ENCODE measurements around the gene SLC2A6. TPM values are rescaled to one million over a fixed set of nuclear protein-coding genes. Genes with fewer than 3 reads are reported as not detected.

The SLC2A6 gene
- total RNA-seq, 1 experiment from 2014 or later: 10.7 TPM

DNA sequence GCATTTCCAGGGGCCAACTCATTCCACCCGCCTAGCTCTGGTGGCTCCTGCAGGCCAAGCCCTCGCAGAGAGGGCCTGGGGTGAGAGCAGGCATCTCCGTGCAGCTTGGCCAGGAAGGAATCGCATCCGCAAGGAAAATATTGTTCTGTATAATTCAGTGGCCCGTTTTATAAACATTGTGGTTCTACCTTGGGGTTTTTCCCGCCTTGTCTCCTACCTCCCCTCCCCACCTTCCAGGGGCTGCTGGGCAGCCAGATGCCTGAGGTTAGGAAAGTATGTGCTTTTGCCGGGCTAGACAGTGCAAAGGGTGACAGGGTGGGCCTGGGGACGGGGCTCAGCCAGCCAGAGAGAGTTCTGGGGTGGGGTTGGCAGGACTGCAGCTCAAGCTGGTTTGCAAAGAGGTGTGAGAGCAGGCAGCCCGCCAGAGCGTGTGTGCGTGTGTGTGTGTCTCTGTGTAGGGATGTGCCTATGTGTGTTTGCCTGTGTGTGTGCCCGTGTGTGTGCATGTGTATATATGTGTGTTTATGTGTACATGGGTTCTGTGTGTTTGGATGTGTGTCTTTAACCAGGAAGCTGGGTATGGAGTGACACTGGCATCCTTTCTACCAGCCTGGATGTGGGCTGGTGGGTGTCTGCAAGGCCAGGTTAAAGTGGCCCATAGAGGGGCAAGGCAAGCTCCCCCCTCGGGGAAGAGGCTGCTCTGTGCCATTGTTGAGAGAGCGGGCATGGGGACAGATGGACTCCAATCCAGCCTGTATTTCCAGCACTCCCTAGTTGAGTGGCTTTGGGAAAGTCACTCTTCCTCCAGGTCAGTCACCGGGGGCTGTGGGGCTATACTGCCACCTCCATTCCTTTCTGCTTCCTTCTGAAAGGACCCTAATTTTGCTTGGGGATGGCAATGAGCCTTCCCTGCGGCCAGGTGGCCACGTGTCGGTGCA lies 10.6 kb upstream of the SLC2A6 start (continued):
- TF ChIP-seq EZH2 (IDR thresholded peaks at IDR 0.05) (no peak), SRF (IDR thresholded peaks at IDR 0.05; ENCODE audit: low read depth) (no peak), CEBPB (IDR thresholded peaks at IDR 0.05; ENCODE audit: low read depth) (no peak), ZNF274 (IDR thresholded peaks at IDR 0.05; ENCODE audit: low read depth, low read length) (no peak), RAD21 (IDR thresholded peaks at IDR 0.05; ENCODE audit: low read depth) (no peak), ELF1 (IDR thresholded peaks at IDR 0.05; ENCODE audit: borderline replicate concordance, low read depth) (no peak), POLR2AphosphoS5 (IDR thresholded peaks at IDR 0.05; ENCODE audit: low read depth, low read length) (no peak), JUND (IDR thresholded peaks at IDR 0.05) (no peak)
- TF ChIP-seq, protein P1, sequence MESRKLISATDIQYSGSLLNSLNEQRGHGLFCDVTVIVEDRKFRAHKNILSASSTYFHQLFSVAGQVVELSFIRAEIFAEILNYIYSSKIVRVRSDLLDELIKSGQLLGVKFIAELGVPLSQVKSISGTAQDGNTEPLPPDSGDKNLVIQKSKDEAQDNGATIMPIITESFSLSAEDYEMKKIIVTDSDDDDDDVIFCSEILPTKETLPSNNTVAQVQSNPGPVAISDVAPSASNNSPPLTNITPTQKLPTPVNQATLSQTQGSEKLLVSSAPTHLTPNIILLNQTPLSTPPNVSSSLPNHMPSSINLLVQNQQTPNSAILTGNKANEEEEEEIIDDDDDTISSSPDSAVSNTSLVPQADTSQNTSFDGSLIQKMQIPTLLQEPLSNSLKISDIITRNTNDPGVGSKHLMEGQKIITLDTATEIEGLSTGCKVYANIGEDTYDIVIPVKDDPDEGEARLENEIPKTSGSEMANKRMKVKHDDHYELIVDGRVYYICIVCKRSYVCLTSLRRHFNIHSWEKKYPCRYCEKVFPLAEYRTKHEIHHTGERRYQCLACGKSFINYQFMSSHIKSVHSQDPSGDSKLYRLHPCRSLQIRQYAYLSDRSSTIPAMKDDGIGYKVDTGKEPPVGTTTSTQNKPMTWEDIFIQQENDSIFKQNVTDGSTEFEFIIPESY (IDR thresholded peaks at IDR 0.05; ENCODE audit: extremely low read depth, insufficient replicate concordance, low read length): no peak

- POLR2A ChIA-PET: no interaction called here
- no TSS peak for BruUV-seq (replicated peaks)
- no peaks in the 10 kb centered on the region for H3K9me2 ChIP-seq (ENCODE audit: insufficient read depth)
- CTCF ChIA-PET: interaction anchor here (1.0 kb wide), 1 partner anchor 39 kb away, joined by 3 read pairs; no protein-coding TSS in a partner anchor
- no peaks in the 10 kb centered on the region for H3K36me3 ChIP-seq (ENCODE audit: control insufficient read depth in 1 of 2, insufficient read depth in 2 of 2, low read length in 2 of 2)
- no peaks in the 10 kb centered on the region for H4K20me1 ChIP-seq (ENCODE audit: insufficient read depth)
- H3K27me3 ChIP-seq (ENCODE audit: insufficient read depth, low read length): no peaks in the 10 kb centered on the region
- H3K4me3 ChIP-seq (replicated peaks in 1 of 2; ENCODE audit: low read depth in 1 of 2, low read length in 2 of 2): no peak overlapping the region
- H3K27ac ChIP-seq (ENCODE audit: low read depth, low read length): no peak overlapping the region
- ATAC-seq (no peak), DNase-seq (ENCODE audit: low read depth, low spot score) (no peak)
- H2AFZ ChIP-seq (ENCODE audit: low read depth, low read length, poor library complexity, severe bottlenecking): no peak overlapping the region
- no peak overlapping the region for H3K4me2 ChIP-seq (ENCODE audit: low read length)
- RAD21 ChIA-PET (ENCODE audit: low non-redundant PET in 1 of 2, low total read pairs in 2 of 2, uncharacterized antibody in 2 of 2, unreplicated experiment in 2 of 2): no interaction called here
- no peaks in the 10 kb centered on the region for H3K79me2 ChIP-seq (ENCODE audit: insufficient read depth, low read length)
- no peak overlapping the region for H3K9ac ChIP-seq (ENCODE audit: low read length)
- peaks cover 17 to 22% of the 10 kb centered on the region in 2 experiments; a peak in 3 of 4 replicates for H3K4me1 ChIP-seq (ENCODE audit: control insufficient read depth in 1 of 2, insufficient read depth in 2 of 2, low read length in 2 of 2)
- intact Hi-C loops (cut with micrococcal nuclease): loop anchor here (5.0 kb wide), 2 partner anchors 131 to 151 kb away; partner anchors contain the start of genes SURF1, SURF2 and SURF6
- no peaks in the 10 kb centered on the region for H3K9me3 ChIP-seq (ENCODE audit: control insufficient read depth in 1 of 2, insufficient read depth in 1 of 2, low read depth in 1 of 2, low read length in 2 of 2)
- TF ChIP-seq, protein P2, sequence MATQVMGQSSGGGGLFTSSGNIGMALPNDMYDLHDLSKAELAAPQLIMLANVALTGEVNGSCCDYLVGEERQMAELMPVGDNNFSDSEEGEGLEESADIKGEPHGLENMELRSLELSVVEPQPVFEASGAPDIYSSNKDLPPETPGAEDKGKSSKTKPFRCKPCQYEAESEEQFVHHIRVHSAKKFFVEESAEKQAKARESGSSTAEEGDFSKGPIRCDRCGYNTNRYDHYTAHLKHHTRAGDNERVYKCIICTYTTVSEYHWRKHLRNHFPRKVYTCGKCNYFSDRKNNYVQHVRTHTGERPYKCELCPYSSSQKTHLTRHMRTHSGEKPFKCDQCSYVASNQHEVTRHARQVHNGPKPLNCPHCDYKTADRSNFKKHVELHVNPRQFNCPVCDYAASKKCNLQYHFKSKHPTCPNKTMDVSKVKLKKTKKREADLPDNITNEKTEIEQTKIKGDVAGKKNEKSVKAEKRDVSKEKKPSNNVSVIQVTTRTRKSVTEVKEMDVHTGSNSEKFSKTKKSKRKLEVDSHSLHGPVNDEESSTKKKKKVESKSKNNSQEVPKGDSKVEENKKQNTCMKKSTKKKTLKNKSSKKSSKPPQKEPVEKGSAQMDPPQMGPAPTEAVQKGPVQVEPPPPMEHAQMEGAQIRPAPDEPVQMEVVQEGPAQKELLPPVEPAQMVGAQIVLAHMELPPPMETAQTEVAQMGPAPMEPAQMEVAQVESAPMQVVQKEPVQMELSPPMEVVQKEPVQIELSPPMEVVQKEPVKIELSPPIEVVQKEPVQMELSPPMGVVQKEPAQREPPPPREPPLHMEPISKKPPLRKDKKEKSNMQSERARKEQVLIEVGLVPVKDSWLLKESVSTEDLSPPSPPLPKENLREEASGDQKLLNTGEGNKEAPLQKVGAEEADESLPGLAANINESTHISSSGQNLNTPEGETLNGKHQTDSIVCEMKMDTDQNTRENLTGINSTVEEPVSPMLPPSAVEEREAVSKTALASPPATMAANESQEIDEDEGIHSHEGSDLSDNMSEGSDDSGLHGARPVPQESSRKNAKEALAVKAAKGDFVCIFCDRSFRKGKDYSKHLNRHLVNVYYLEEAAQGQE (IDR thresholded peaks at IDR 0.05; ENCODE audit: low read depth): no peak
- TF ChIP-seq SP1 (IDR thresholded peaks at IDR 0.05; ENCODE audit: low read depth) (no peak), EZH2phosphoT487 (IDR thresholded peaks at IDR 0.05; ENCODE audit: borderline replicate concordance) (no peak), JUND (IDR thresholded peaks at IDR 0.05) (no peak), TCF7L2 (IDR thresholded peaks at IDR 0.05; ENCODE audit: borderline replicate concordance, extremely low read depth, insufficient read depth, insufficient read length) (no peak), EZH2 (IDR thresholded peaks at IDR 0.05) (no peak), CEBPB (IDR thresholded peaks at IDR 0.05; ENCODE audit: low read depth) (no peak), SRF (IDR thresholded peaks at IDR 0.05; ENCODE audit: low read depth) (no peak), SIN3A (IDR thresholded peaks at IDR 0.05; ENCODE audit: low read depth) (no peak), CBX3 (IDR thresholded peaks at IDR 0.05; ENCODE audit: low read depth) (no peak), YY1 (IDR thresholded peaks at IDR 0.05; ENCODE audit: extremely low read depth, insufficient replicate concordance, low read depth, low read length) (no peak), FOSL1 (IDR thresholded peaks at IDR 0.05; ENCODE audit: low read depth) (no peak), POLR2A (IDR thresholded peaks at IDR 0.05; ENCODE audit: borderline replicate concordance, extremely low read depth, insufficient read depth, insufficient read length) (no peak)
- TF ChIP-seq, protein P3, sequence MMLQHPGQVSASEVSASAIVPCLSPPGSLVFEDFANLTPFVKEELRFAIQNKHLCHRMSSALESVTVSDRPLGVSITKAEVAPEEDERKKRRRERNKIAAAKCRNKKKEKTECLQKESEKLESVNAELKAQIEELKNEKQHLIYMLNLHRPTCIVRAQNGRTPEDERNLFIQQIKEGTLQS (IDR thresholded peaks at IDR 0.05): no peak
Observed at GRCh38 chr9:133488686-133489252, 9.9 kb upstream of the SLC2A6 start.

Data from HCT116 (cell line).